ENCODE data around the gene CLN6.

Gene CLN6

GRCh38 chr15:68192804-68193486, 36.6 kb downstream of the CLN6 start:
- H3K36me3 ChIP-seq (ENCODE audit: control insufficient read depth, insufficient read depth, low read length), result peaks cover 29% of the 10 kb centered on the region

GRCh38 chr15:68192117-68192516, 37.4 kb downstream of the CLN6 start:
- no peak for TF ChIP-seq CTCF (IDR thresholded peaks at IDR 0.05; ENCODE audit: insufficient read depth, low read length, poor library complexity, severe bottlenecking)
- H3K27me3 ChIP-seq (replicated peaks; ENCODE audit: control insufficient read depth, insufficient read depth, low read length), result no peaks in the 10 kb centered on the region
- no peak for DNase-seq (ENCODE audit: extremely low read depth, insufficient read length)
- H3K4me3 ChIP-seq (replicated peaks; ENCODE audit: low read depth, low read length), result no peak overlapping the region
- H3K36me3 ChIP-seq (ENCODE audit: control insufficient read depth, insufficient read depth, low read length), result peaks cover 25% of the 10 kb centered on the region

More at GRCh38 chr15:68192804-68193486, 36.6 kb downstream of the CLN6 start:
- no peak for DNase-seq (ENCODE audit: extremely low read depth, insufficient read length)
- no peaks in the 10 kb centered on the region for H3K27me3 ChIP-seq (replicated peaks; ENCODE audit: control insufficient read depth, insufficient read depth, low read length)
- H3K4me3 ChIP-seq (replicated peaks; ENCODE audit: low read depth, low read length), result no peak overlapping the region
- no peak for TF ChIP-seq CTCF (IDR thresholded peaks at IDR 0.05; ENCODE audit: insufficient read depth, low read length, poor library complexity, severe bottlenecking)

GRCh38 chr15:68191555-68191954, 38.0 kb downstream of the CLN6 start:
- no peak for TF ChIP-seq CTCF (IDR thresholded peaks at IDR 0.05; ENCODE audit: insufficient read depth, low read length, poor library complexity, severe bottlenecking)
- Histone ChIP-seq H3K36me3 (ENCODE audit: control insufficient read depth, insufficient read depth, low read length) (peaks cover 23% of the 10 kb centered on the region), H3K27me3 (replicated peaks; ENCODE audit: control insufficient read depth, insufficient read depth, low read length) (no peaks in the 10 kb centered on the region), H3K4me3 (replicated peaks; ENCODE audit: low read depth, low read length) (no peak overlapping the region)
- no peak for DNase-seq (ENCODE audit: extremely low read depth, insufficient read length)

GRCh38 chr15:68190048-68190447, 39.5 kb downstream of the CLN6 start:
- no peak for DNase-seq (ENCODE audit: extremely low read depth, insufficient read length)
- Histone ChIP-seq H3K27me3 (replicated peaks; ENCODE audit: control insufficient read depth, insufficient read depth, low read length) (no peaks in the 10 kb centered on the region), H3K4me3 (replicated peaks; ENCODE audit: low read depth, low read length) (no peak overlapping the region), H3K36me3 (ENCODE audit: control insufficient read depth, insufficient read depth, low read length) (peaks cover 18% of the 10 kb centered on the region)
- no peak for TF ChIP-seq CTCF (IDR thresholded peaks at IDR 0.05; ENCODE audit: insufficient read depth, low read length, poor library complexity, severe bottlenecking)

- DNase-seq (ENCODE audit: extremely low read depth, insufficient read length), result no peak
- H3K4me3 ChIP-seq (replicated peaks; ENCODE audit: low read depth, low read length), result no peak overlapping the region
- H3K36me3 ChIP-seq (ENCODE audit: control insufficient read depth, insufficient read depth, low read length), result peaks cover 20% of the 10 kb centered on the region
- H3K27me3 ChIP-seq (replicated peaks; ENCODE audit: control insufficient read depth, insufficient read depth, low read length), result no peaks in the 10 kb centered on the region
- TF ChIP-seq CTCF (IDR thresholded peaks at IDR 0.05; ENCODE audit: insufficient read depth, low read length, poor library complexity, severe bottlenecking), result no peak
These were observed 40.9 kb downstream of the CLN6 start for GRCh38 chr15:68188647-68189046.

GRCh38 chr15:68187559-68187958, 42.0 kb downstream of the CLN6 start:
- no peak for TF ChIP-seq CTCF (IDR thresholded peaks at IDR 0.05; ENCODE audit: insufficient read depth, low read length, poor library complexity, severe bottlenecking)
- peaks cover 12% of the 10 kb centered on the region for H3K36me3 ChIP-seq (ENCODE audit: control insufficient read depth, insufficient read depth, low read length)
- no peak overlapping the region for H3K4me3 ChIP-seq (replicated peaks; ENCODE audit: low read depth, low read length)
- DNase-seq (ENCODE audit: extremely low read depth, insufficient read length), result no peak
- H3K27me3 ChIP-seq (replicated peaks; ENCODE audit: control insufficient read depth, insufficient read depth, low read length), result no peaks in the 10 kb centered on the region
